Natural killer cell (primary cell): Measurements from ENCODE around the gene RARS2. TPM values are rescaled to one million over a fixed set of nuclear protein-coding genes. Genes with fewer than 3 reads are reported as not detected.

Experiments
- ATAC-seq, 3 donors: fragments of 150-1000 bp in 2 of 3; fragments of 200-7000 bp in 1 of 3; cut with Tn5 transposase; 1 replicate in 1 of 3; 2 replicates in 2 of 3; pipeline ENCODE4 v1.10.0; 2021; ENCODE audit warnings: mild to moderate bottlenecking in 2 of 3, moderate library complexity in 2 of 3
- DNase-seq, 2 donors: peaks; one replicate each; pipeline versions ENCODE4 v3.0.0 to v3.0.0-alpha.2; 2013 to 2021; ENCODE audit warnings: mixed read lengths in 1 of 2
- H3K27ac ChIP-seq: one replicate; pipeline ENCODE4 v1.5.1; 2013; ENCODE audit warnings: mild to moderate bottlenecking, low read length
- H3K27me3 ChIP-seq: one replicate; pipeline ENCODE4 v1.6.1; 2013; ENCODE audit warnings: low read length; ENCODE audit not compliant: control insufficient read depth, insufficient read depth
- H3K36me3 ChIP-seq: one replicate; pipeline ENCODE4 v1.6.1; 2013; ENCODE audit warnings: low read length; ENCODE audit not compliant: control insufficient read depth, insufficient read depth
- H3K4me1 ChIP-seq: one replicate; pipeline ENCODE4 v1.6.1; 2013; ENCODE audit warnings: low read length; ENCODE audit not compliant: control insufficient read depth, insufficient read depth
- H3K4me3 ChIP-seq: one replicate; pipeline ENCODE4 v1.5.1; 2013; ENCODE audit warnings: low read length
- H3K9me3 ChIP-seq: one replicate; pipeline ENCODE4 v1.6.1; 2013; ENCODE audit warnings: low read length; ENCODE audit not compliant: control insufficient read depth, insufficient read depth
- H3K27ac Mint-ChIP-seq, 2 donors: one replicate each; pipeline ENCODE4 v1.8.0; 2022; ENCODE audit warnings: mild to moderate bottlenecking in 2 of 2, mixed read lengths in 2 of 2, moderate library complexity in 1 of 2
- H3K27me3 Mint-ChIP-seq, 2 donors: one replicate each; pipeline ENCODE4 v1.8.0; 2022; ENCODE audit warnings: low read depth in 2 of 2, mixed read lengths in 2 of 2
- H3K36me3 Mint-ChIP-seq: one replicate; pipeline ENCODE4 v1.8.0; 2022; ENCODE audit warnings: mixed read lengths
- H3K4me1 Mint-ChIP-seq, 2 donors: one replicate each; pipeline ENCODE4 v1.8.0; 2022; ENCODE audit warnings: mixed read lengths in 2 of 2
- H3K4me3 Mint-ChIP-seq: one replicate; pipeline ENCODE4 v1.8.0; 2022; ENCODE audit warnings: mild to moderate bottlenecking, moderate library complexity, mixed read lengths
- H3K9me3 Mint-ChIP-seq, 2 donors: one replicate each; pipeline ENCODE4 v1.8.0; 2022; ENCODE audit warnings: mixed read lengths in 2 of 2
- WGBS: methylation state at CpG from one replicate; pipeline ENCODE4 v1.1.7; 2013; ENCODE audit warnings: missing lambda C conversion rate; ENCODE audit not compliant: insufficient coverage; 5-methylcytosine and 5-hydroxymethylcytosine counted together
- intact Hi-C: fragments of 100-400 bp; cut with micrococcal nuclease; formaldehyde crosslinking; loops from one replicate; pipeline ENCODE4 v1.14.2; 2022
- total RNA-seq, 4 donors: library from RNA; stranded (reverse); fragments of 120-200 nt in 1 of 4; gene quantifications; one replicate each; pipeline versions ENCODE4 v1.2.3 to v1.2.4, GENCODE V29; 2013 to 2022
- TF ChIP-seq, protein P1 (sequence below): fragments of 200-600 bp; IDR thresholded peaks from one replicate; pipeline ENCODE4 v1.8.0; 2022; ENCODE audit warnings: antibody characterized with exemption

Gene RARS2
- total RNA-seq, 3 donors from 2014 or later (not counting 1 experiment from before 2014, with no cell fraction given), result 21.8 to 26.5 (median 24.2) TPM

GRCh38 chr6:87504441-87504840 lies 85.3 kb downstream of the RARS2 start:
- Mint-ChIP-seq H3K4me1 (peaks cover 0 to 4% of the 10 kb centered on the region in 2 donors), H3K36me3 (no peaks in the 10 kb centered on the region), H3K27ac (no peak overlapping the region), H3K27me3 (no peaks in the 10 kb centered on the region), H3K9me3 (no peaks in the 10 kb centered on the region), H3K4me3 (no peak overlapping the region)
- ATAC-seq (no peak), DNase-seq (no peak)
- H3K9me3 ChIP-seq, result no peaks in the 10 kb centered on the region
- TF ChIP-seq, protein P1, sequence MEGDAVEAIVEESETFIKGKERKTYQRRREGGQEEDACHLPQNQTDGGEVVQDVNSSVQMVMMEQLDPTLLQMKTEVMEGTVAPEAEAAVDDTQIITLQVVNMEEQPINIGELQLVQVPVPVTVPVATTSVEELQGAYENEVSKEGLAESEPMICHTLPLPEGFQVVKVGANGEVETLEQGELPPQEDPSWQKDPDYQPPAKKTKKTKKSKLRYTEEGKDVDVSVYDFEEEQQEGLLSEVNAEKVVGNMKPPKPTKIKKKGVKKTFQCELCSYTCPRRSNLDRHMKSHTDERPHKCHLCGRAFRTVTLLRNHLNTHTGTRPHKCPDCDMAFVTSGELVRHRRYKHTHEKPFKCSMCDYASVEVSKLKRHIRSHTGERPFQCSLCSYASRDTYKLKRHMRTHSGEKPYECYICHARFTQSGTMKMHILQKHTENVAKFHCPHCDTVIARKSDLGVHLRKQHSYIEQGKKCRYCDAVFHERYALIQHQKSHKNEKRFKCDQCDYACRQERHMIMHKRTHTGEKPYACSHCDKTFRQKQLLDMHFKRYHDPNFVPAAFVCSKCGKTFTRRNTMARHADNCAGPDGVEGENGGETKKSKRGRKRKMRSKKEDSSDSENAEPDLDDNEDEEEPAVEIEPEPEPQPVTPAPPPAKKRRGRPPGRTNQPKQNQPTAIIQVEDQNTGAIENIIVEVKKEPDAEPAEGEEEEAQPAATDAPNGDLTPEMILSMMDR, result no peak
- intact Hi-C loops, result no loop called here
- H3K27ac ChIP-seq, result no peak overlapping the region
- no peaks in the 10 kb centered on the region for H3K27me3 ChIP-seq
- H3K4me3 ChIP-seq, result no peak overlapping the region
- no peaks in the 10 kb centered on the region for H3K4me1 ChIP-seq
- WGBS, result 90% methylated on average over 1 of the region's 1 CpG
- H3K36me3 ChIP-seq, result peaks cover 45% of the 10 kb centered on the region

DNA sequence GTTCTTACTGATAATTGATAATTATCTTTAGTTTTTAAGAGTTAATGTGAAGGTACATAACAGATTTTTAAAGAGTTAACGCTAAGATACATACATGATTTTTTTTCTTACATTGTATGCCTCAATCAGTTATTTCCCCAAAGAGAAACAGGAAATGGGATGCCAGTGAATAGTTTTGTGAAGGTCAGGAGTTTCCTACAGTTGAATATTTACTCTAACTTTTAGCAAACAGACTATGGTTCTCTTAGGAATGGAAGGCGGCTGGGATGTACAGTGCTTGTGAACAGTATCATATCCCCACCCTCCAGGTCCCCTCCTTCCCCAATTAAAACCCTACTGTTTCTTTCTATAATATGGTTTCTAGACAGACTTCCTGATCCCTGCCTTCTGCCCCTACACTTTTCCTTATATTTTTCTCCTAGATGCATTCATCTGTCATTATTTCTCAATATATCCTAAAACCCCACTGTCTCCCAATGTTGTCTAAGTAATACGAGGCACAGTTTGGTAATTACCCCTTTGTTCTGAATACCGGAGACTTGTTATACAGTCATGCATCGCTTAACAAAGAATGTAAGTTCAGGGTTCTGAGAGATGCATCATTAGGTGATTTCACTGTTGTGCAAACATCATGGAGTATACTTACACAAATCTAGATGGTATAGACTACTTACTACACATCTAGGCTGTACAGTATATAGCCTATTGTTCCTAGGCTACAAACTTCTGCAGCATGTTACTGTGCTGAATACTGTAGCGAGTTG lies 87.8 kb downstream of the RARS2 start:
- WGBS, result 93% methylated on average over 5 of the region's 6 CpGs
- no peak overlapping the region for H3K27ac ChIP-seq
- ATAC-seq (no peak), DNase-seq (no peak)
- H3K36me3 ChIP-seq, result peaks cover 35% of the 10 kb centered on the region
- H3K9me3 ChIP-seq, result no peaks in the 10 kb centered on the region
- H3K4me1 ChIP-seq, result no peaks in the 10 kb centered on the region
- no peak overlapping the region for H3K27ac Mint-ChIP-seq
- no peak overlapping the region for H3K4me3 Mint-ChIP-seq
- H3K9me3 Mint-ChIP-seq, result no peaks in the 10 kb centered on the region
- intact Hi-C loops, result no loop called here
- TF ChIP-seq, protein P1, result no peak
- H3K36me3 Mint-ChIP-seq, result no peaks in the 10 kb centered on the region
- H3K4me1 Mint-ChIP-seq, result peaks cover 0 to 5% of the 10 kb centered on the region in 2 donors
- H3K4me3 ChIP-seq, result no peak overlapping the region
- H3K27me3 Mint-ChIP-seq, result no peaks in the 10 kb centered on the region
- no peaks in the 10 kb centered on the region for H3K27me3 ChIP-seq

GRCh38 chr6:87498048-87498447 lies 91.7 kb downstream of the RARS2 start:
- Mint-ChIP-seq H3K9me3 (no peaks in the 10 kb centered on the region), H3K36me3 (no peaks in the 10 kb centered on the region), H3K4me3 (no peak overlapping the region), H3K4me1 (peaks cover 2 to 7% of the 10 kb centered on the region in 2 donors), H3K27ac (no peak overlapping the region), H3K27me3 (no peaks in the 10 kb centered on the region)
- Histone ChIP-seq H3K9me3 (no peaks in the 10 kb centered on the region), H3K4me1 (no peaks in the 10 kb centered on the region), H3K36me3 (peaks cover 19% of the 10 kb centered on the region), H3K4me3 (no peak overlapping the region), H3K27ac (no peak overlapping the region), H3K27me3 (no peaks in the 10 kb centered on the region)
- DNase-seq, result no peak
- TF ChIP-seq, protein P1, result no peak
- no peak for ATAC-seq
- intact Hi-C loops, result no loop called here
